ENCODE results near the gene MPO.

The MPO gene

GRCh38 chr17:58238147-58238634, 42.5 kb downstream of the MPO start, which contains the start of gene LPO:
TSS of gene LPO (plus strand) at chr17:58238584. CDS start at chr17:58242980, 4,396 bp downstream.
- DNase-seq (ENCODE audit: low read depth in 1 of 2, low spot score in 1 of 2) = no peak

GRCh38 chr17:58236394-58236793, 44.3 kb downstream of the MPO start:
- no peak for DNase-seq (ENCODE audit: low read depth in 1 of 2, low spot score in 1 of 2)

GRCh38 chr17:58235821-58236220, 44.9 kb downstream of the MPO start:
- DNase-seq (ENCODE audit: low read depth in 1 of 2, low spot score in 1 of 2) = no peak

- DNase-seq (ENCODE audit: low read depth in 1 of 2, low spot score in 1 of 2) = no peak
Measured at GRCh38 chr17:58234512-58234911, 46.2 kb downstream of the MPO start.

- no peak for DNase-seq (ENCODE audit: low read depth in 1 of 2, low spot score in 1 of 2)
Measured at GRCh38 chr17:58233543-58233942, 47.2 kb downstream of the MPO start.

- no peak for DNase-seq (ENCODE audit: low read depth in 1 of 2, low spot score in 1 of 2)
Measured at GRCh38 chr17:58232707-58233156, 48.0 kb downstream of the MPO start.

GRCh38 chr17:58231641-58232040, 49.1 kb downstream of the MPO start:
- DNase-seq (ENCODE audit: low read depth in 1 of 2, low spot score in 1 of 2) = no peak

GRCh38 chr17:58229881-58230280, 50.9 kb downstream of the MPO start:
- DNase-seq (ENCODE audit: low read depth in 1 of 2, low spot score in 1 of 2) = no peak

- DNase-seq (ENCODE audit: low read depth in 1 of 2, low spot score in 1 of 2) = no peak
Measured at GRCh38 chr17:58229384-58229783, 51.4 kb downstream of the MPO start.

- DNase-seq (ENCODE audit: low read depth in 1 of 2, low spot score in 1 of 2) = no peak
Measured at GRCh38 chr17:58228679-58229078, 52.1 kb downstream of the MPO start.

- no peak for DNase-seq (ENCODE audit: low read depth in 1 of 2, low spot score in 1 of 2)
Measured at GRCh38 chr17:58227733-58228132, 53.0 kb downstream of the MPO start.

GRCh38 chr17:58224315-58224714, 56.4 kb downstream of the MPO start:
- no peak for DNase-seq (ENCODE audit: low read depth in 1 of 2, low spot score in 1 of 2)

Data from activated T-helper 1 cell treated with anti-CD3 and anti-CD28 coated beads, Interleukin-2, amount 50 U/mL, for 16 hours (primary cell).